ENCODE data around the gene HAND2. TPM values are rescaled to one million over a fixed set of nuclear protein-coding genes. Genes with fewer than 3 reads are reported as not detected.

Gene HAND2
- total RNA-seq, 4 donors from 2014 or later: 73.0 to 138 (median 128) TPM

- Histone ChIP-seq H3K9me3 (no peaks in the 10 kb centered on the region), H3K4me3 (no peak overlapping the region), H3K27me3 (no peaks in the 10 kb centered on the region), H3K4me1 (peaks cover 0 to 19% (median 0%) of the 10 kb centered on the region in 3 donors), H3K27ac (no peak overlapping the region), H3K36me3 (no peaks in the 10 kb centered on the region)
- no peak for TF ChIP-seq CTCF (IDR thresholded peaks at IDR 0.05)
- no peak for TF ChIP-seq EP300 (IDR thresholded peaks at IDR 0.05)
- no peak for TF ChIP-seq POLR2A (IDR thresholded peaks at IDR 0.05)
- TF ChIP-seq POLR2AphosphoS5 (IDR thresholded peaks at IDR 0.05): no peak
- 71 to 100% methylated on average over 1 of the region's 1 CpG for WGBS, 2 donors (ENCODE audit: low coverage in 1 of 2)
- no peak for ATAC-seq
These were observed 30.9 kb upstream of the HAND2 start for GRCh38 chr4:173560896-173561295.

GRCh38 chr4:173556398-173557131 is 26.5 kb upstream of the HAND2 start:
- Histone ChIP-seq H3K4me3 (no peak overlapping the region), H3K27me3 (no peaks in the 10 kb centered on the region), H3K36me3 (no peaks in the 10 kb centered on the region), H3K4me1 (peaks cover 0 to 11% (median 0%) of the 10 kb centered on the region in 3 donors), H3K27ac (no peak overlapping the region), H3K9me3 (no peaks in the 10 kb centered on the region)
- ATAC-seq: no peak
- no peak for TF ChIP-seq POLR2A (IDR thresholded peaks at IDR 0.05)
- no peak for TF ChIP-seq EP300 (IDR thresholded peaks at IDR 0.05)
- TF ChIP-seq POLR2AphosphoS5 (IDR thresholded peaks at IDR 0.05): no peak
- no peak for TF ChIP-seq CTCF (IDR thresholded peaks at IDR 0.05)
- WGBS, 2 donors (ENCODE audit: low coverage in 1 of 2): no CpG with 5 or more reads among the region's 2 CpGs

- ATAC-seq: no peak
- H3K36me3 ChIP-seq: no peaks in the 10 kb centered on the region
- H3K4me3 ChIP-seq: no peak overlapping the region
- TF ChIP-seq POLR2A (IDR thresholded peaks at IDR 0.05) (no peak), POLR2AphosphoS5 (IDR thresholded peaks at IDR 0.05) (no peak)
- no peak overlapping the region for H3K27ac ChIP-seq
- no peaks in the 10 kb centered on the region for H3K27me3 ChIP-seq
- no peaks in the 10 kb centered on the region for H3K9me3 ChIP-seq
- no peaks in the 10 kb centered on the region for H3K4me1 ChIP-seq
- WGBS, 2 donors (ENCODE audit: low coverage in 1 of 2): 80 to 82% methylated on average over 9 to 13 of the region's 13 CpGs
These were observed 17.9 kb upstream of the HAND2 start for GRCh38 chr4:173547889-173548288.

- Histone ChIP-seq H3K4me1 (no peaks in the 10 kb centered on the region), H3K27me3 (no peaks in the 10 kb centered on the region), H3K36me3 (no peaks in the 10 kb centered on the region), H3K9me3 (no peaks in the 10 kb centered on the region), H3K27ac (no peak overlapping the region), H3K4me3 (no peak overlapping the region)
- 86 to 92% methylated on average over 1 to 2 of the region's 2 CpGs for WGBS, 2 donors (ENCODE audit: low coverage in 1 of 2)
- ATAC-seq: no peak
- TF ChIP-seq CTCF (IDR thresholded peaks at IDR 0.05): no peak
- no peak for TF ChIP-seq POLR2A (IDR thresholded peaks at IDR 0.05)
- TF ChIP-seq EP300 (IDR thresholded peaks at IDR 0.05): no peak
- no peak for TF ChIP-seq POLR2AphosphoS5 (IDR thresholded peaks at IDR 0.05)
These were observed 16.7 kb upstream of the HAND2 start for GRCh38 chr4:173546776-173547175.

GRCh38 chr4:173545440-173545839 is 15.4 kb upstream of the HAND2 start:
- no peak for ATAC-seq
- no peak for TF ChIP-seq POLR2A (IDR thresholded peaks at IDR 0.05)
- 62 to 90% methylated on average over 1 to 2 of the region's 2 CpGs for WGBS, 2 donors (ENCODE audit: low coverage in 1 of 2)
- no peaks in the 10 kb centered on the region for H3K9me3 ChIP-seq
- peaks cover 0 to 9% (median 0%) of the 10 kb centered on the region in 3 donors for H3K4me1 ChIP-seq
- no peak overlapping the region for H3K4me3 ChIP-seq
- H3K27ac ChIP-seq: no peak overlapping the region
- peaks cover under 1% of the 10 kb centered on the region for H3K27me3 ChIP-seq
- H3K36me3 ChIP-seq: no peaks in the 10 kb centered on the region

- TF ChIP-seq EP300 (IDR thresholded peaks at IDR 0.05): no peak
- TF ChIP-seq POLR2AphosphoS5 (IDR thresholded peaks at IDR 0.05): no peak
- TF ChIP-seq CTCF (IDR thresholded peaks at IDR 0.05): no peak
- no peak for TF ChIP-seq POLR2A (IDR thresholded peaks at IDR 0.05)
- Histone ChIP-seq H3K4me3 (no peak overlapping the region), H3K9me3 (no peaks in the 10 kb centered on the region), H3K36me3 (no peaks in the 10 kb centered on the region), H3K27ac (no peak overlapping the region), H3K4me1 (peaks cover 2 to 30% (median 5%) of the 10 kb centered on the region in 3 donors), H3K27me3 (peaks cover 20% of the 10 kb centered on the region)
- WGBS, 2 donors (ENCODE audit: low coverage in 1 of 2): 83 to 93% methylated on average over 2 to 3 of the region's 3 CpGs
- no peak for ATAC-seq
These were observed 13.2 kb upstream of the HAND2 start for GRCh38 chr4:173543266-173543665.
